Mammary epithelial cell (primary cell): ENCODE measurements around the gene HOPX.

Source experiments
- EZH2 ChIP-seq: IDR thresholded peaks from 2 replicates; pipeline ENCODE4 v1.6.1; 2012; ENCODE audit warnings: low read length, inconsistent platforms, borderline replicate concordance
- TF ChIP-seq, protein P1 (sequence below), 2 donors: IDR thresholded peaks in 1 of 2; conservative IDR thresholded peaks in 1 of 2; 2 replicates each; pipeline ENCODE4 v1.5.1; 2011 to 2012; ENCODE audit warnings: inconsistent platforms in 2 of 2, low read length in 2 of 2, mild to moderate bottlenecking in 2 of 2, control low read depth in 1 of 2, low read depth in 1 of 2; ENCODE audit not compliant: insufficient read depth in 1 of 2; ENCODE audit errors: extremely low read depth in 1 of 2

DNA sequence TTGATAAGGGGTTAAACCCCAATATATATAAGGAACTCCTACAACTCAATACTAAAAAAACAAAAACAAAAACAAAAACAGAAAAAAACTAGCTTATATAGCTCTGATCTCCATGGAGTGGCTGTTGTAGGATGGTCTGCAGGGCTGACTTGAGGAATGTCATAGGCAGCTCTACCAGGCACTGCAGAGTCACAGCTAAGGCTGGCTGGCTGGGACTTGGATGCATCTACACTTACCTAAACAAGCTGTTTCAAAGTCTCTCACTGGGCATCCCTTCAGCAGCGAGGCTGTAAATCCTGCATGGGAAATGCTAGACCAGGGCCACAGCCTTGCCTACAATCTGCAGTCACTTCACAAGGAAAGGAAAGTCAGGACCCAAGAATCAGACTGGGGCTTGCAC lies 61.3 kb downstream of the HOPX start:
- TF ChIP-seq, protein P1, sequence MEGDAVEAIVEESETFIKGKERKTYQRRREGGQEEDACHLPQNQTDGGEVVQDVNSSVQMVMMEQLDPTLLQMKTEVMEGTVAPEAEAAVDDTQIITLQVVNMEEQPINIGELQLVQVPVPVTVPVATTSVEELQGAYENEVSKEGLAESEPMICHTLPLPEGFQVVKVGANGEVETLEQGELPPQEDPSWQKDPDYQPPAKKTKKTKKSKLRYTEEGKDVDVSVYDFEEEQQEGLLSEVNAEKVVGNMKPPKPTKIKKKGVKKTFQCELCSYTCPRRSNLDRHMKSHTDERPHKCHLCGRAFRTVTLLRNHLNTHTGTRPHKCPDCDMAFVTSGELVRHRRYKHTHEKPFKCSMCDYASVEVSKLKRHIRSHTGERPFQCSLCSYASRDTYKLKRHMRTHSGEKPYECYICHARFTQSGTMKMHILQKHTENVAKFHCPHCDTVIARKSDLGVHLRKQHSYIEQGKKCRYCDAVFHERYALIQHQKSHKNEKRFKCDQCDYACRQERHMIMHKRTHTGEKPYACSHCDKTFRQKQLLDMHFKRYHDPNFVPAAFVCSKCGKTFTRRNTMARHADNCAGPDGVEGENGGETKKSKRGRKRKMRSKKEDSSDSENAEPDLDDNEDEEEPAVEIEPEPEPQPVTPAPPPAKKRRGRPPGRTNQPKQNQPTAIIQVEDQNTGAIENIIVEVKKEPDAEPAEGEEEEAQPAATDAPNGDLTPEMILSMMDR (conservative IDR thresholded peaks at IDR 0.05 in 1 of 2, IDR thresholded peaks at IDR 0.05 in 1 of 2; ENCODE audit: extremely low read depth in 1 of 2, insufficient read depth in 1 of 2, low read depth in 1 of 2, low read length in 2 of 2) = no peak
- TF ChIP-seq EZH2 = no peak
